Kidney (tissue), 14 donors: Measurements from ENCODE around the gene AHNAK. TPM values are rescaled to one million over a fixed set of nuclear protein-coding genes. Genes with fewer than 3 reads are reported as not detected.

Experiments used
- DNase-seq, 5 donors: peaks; one replicate each; pipeline ENCODE4 v3.0.0-alpha.2; 2013 to 2020
- FAIRE-seq: peaks from 2 replicates; lab custom pipeline; 2012; peaks lifted over from hg19 to GRCh38; lab: Jason Lieb, UNC
- H3K27ac ChIP-seq, 2 donors: one replicate each; pipeline ENCODE4 v1.7.0; 2013; ENCODE audit warnings: low read depth in 2 of 2, low read length in 2 of 2, inconsistent platforms in 1 of 2
- H3K27me3 ChIP-seq: one replicate; pipeline ENCODE4 v1.7.1; 2013; ENCODE audit warnings: low read length, inconsistent platforms; ENCODE audit not compliant: control insufficient read depth, insufficient read depth
- H3K36me3 ChIP-seq, 3 donors: one replicate each; pipeline versions ENCODE4 v1.7.0 to v1.7.1; 2013; ENCODE audit warnings: low read length in 3 of 3, control low read depth in 1 of 3, inconsistent platforms in 1 of 3; ENCODE audit not compliant: insufficient read depth in 3 of 3, control insufficient read depth in 2 of 3
- H3K4me1 ChIP-seq, 3 donors: one replicate each; pipeline versions ENCODE4 v1.7.0 to v1.7.1; 2013; ENCODE audit warnings: low read length in 3 of 3, inconsistent platforms in 1 of 3, low read depth in 1 of 3; ENCODE audit not compliant: control insufficient read depth in 2 of 3, insufficient read depth in 2 of 3
- H3K4me3 ChIP-seq, 3 donors: one replicate each; pipeline versions ENCODE4 v1.7.0 to v1.8.1; 2013; ENCODE audit warnings: low read length in 3 of 3, control low read depth in 1 of 3, inconsistent platforms in 1 of 3
- H3K9ac ChIP-seq, 3 donors: one replicate each; pipeline versions ENCODE4 v1.7.0 to v1.7.1; 2013; ENCODE audit warnings: low read length in 3 of 3, control low read depth in 1 of 3, inconsistent platforms in 1 of 3
- H3K9me3 ChIP-seq, 3 donors: one replicate each; pipeline versions ENCODE4 v1.7.0 to v1.7.1; 2013; ENCODE audit warnings: low read length in 3 of 3, control low read depth in 1 of 3, inconsistent platforms in 1 of 3; ENCODE audit not compliant: control insufficient read depth in 2 of 3, insufficient read depth in 1 of 3
- CTCF ChIP-seq: IDR thresholded peaks from 3 replicates; pipeline ENCODE4 v1.5.1; 2012; ENCODE audit warnings: mild to moderate bottlenecking, moderate library complexity, borderline replicate concordance; ENCODE audit not compliant: insufficient read depth; ENCODE audit errors: extremely low read depth
- intact Hi-C: fragments of 100-400 bp; cut with DNase I; formaldehyde crosslinking; loops from one replicate; pipeline ENCODE4 v1.11.1; 2022
- polyA plus RNA-seq: library from polyadenylated mRNA; stranded (reverse); fragments of 350-450 nt; fragmentation: Illumina TruSeq; extraction: RNeasy Lipid Tissue Mini Kit (QIAGEN cat#74804); gene quantifications from one replicate; pipeline ENCODE4 v1.2.3, GENCODE V29; 2014; ENCODE audit warnings: low read depth, low replicate concordance; ENCODE audit not compliant: insufficient read depth
- total RNA-seq: library from RNA; stranded (reverse); fragmentation: NEBNext Ultra II Directional; extraction: Animal tissue kit (Norgen Biotek cat#: 25700); gene quantifications from one replicate; pipeline ENCODE4 v1.2.1, GENCODE V29; 2021
- donor health status: control.
- donor health status: control.
- donor health status: control.
- donor health status: control.
- donor health status: control.
- donor health status: DM: yes; HTN: yes; CAD: no.
- donor health status: Normal renal cell carcinoma (clear cell type).

The AHNAK gene
- total and polyA plus RNA-seq, 2 donors from 2014 or later, result 36.6 to 700 TPM

GRCh38 chr11:62516736-62517371 lies 29.8 kb downstream of the AHNAK start:
- intact Hi-C loops, result no loop called here
- no peak for DNase-seq
- H3K27me3 ChIP-seq, result no peaks in the 10 kb centered on the region
- H3K4me3 ChIP-seq, result no peak overlapping the region
- H3K9me3 ChIP-seq, result no peaks in the 10 kb centered on the region
- H3K36me3 ChIP-seq, result peaks cover 0 to 27% (median 12%) of the 10 kb centered on the region in 3 donors
- H3K27ac ChIP-seq, result no peak overlapping the region
- H3K4me1 ChIP-seq, result peaks cover 0 to 2% (median 0%) of the 10 kb centered on the region in 3 donors
- no peak for FAIRE-seq
- TF ChIP-seq CTCF, result no peak
- H3K9ac ChIP-seq, result no peak overlapping the region

- Histone ChIP-seq H3K9me3 (no peaks in the 10 kb centered on the region), H3K4me3 (no peak overlapping the region), H3K9ac (no peak overlapping the region), H3K27ac (no peak overlapping the region), H3K27me3 (no peaks in the 10 kb centered on the region), H3K4me1 (peaks cover 0 to 2% (median under 1%) of the 10 kb centered on the region in 3 donors), H3K36me3 (peaks cover 0 to 11% (median 5%) of the 10 kb centered on the region in 3 donors)
- FAIRE-seq (no peak), DNase-seq (no peak)
- no peak for TF ChIP-seq CTCF
- intact Hi-C loops, result no loop called here
Observed at GRCh38 chr11:62514151-62514550, 32.5 kb downstream of the AHNAK start.

GRCh38 chr11:62513626-62514025 lies 33.0 kb downstream of the AHNAK start:
- FAIRE-seq, result no peak
- DNase-seq, result no peak
- intact Hi-C loops, result no loop called here
- Histone ChIP-seq H3K9ac (no peak overlapping the region), H3K27ac (no peak overlapping the region), H3K36me3 (peaks cover 0 to 11% (median 3%) of the 10 kb centered on the region in 3 donors), H3K27me3 (no peaks in the 10 kb centered on the region), H3K9me3 (no peaks in the 10 kb centered on the region), H3K4me3 (no peak overlapping the region), H3K4me1 (peaks cover 0 to 7% (median 5%) of the 10 kb centered on the region in 3 donors)
- no peak for TF ChIP-seq CTCF

- no peak overlapping the region for H3K9ac ChIP-seq
- TF ChIP-seq CTCF, result no peak
- no peaks in the 10 kb centered on the region for H3K27me3 ChIP-seq
- no peak overlapping the region for H3K27ac ChIP-seq
- DNase-seq (no peak), FAIRE-seq (no peak)
- intact Hi-C loops, result no loop called here
- no peak overlapping the region for H3K4me3 ChIP-seq
- no peaks in the 10 kb centered on the region for H3K9me3 ChIP-seq
- H3K36me3 ChIP-seq, result peaks cover 0 to 5% (median 0%) of the 10 kb centered on the region in 3 donors
- H3K4me1 ChIP-seq, result peaks cover 0 to 8% (median 8%) of the 10 kb centered on the region in 3 donors
Observed at GRCh38 chr11:62512961-62513360, 33.6 kb downstream of the AHNAK start.
